Measurements from ENCODE around the gene DMBT1. TPM values are rescaled to one million over a fixed set of nuclear protein-coding genes. Genes with fewer than 3 reads are reported as not detected.
"Not testable (repeated sequence)": the region's sequence is repeated elsewhere in the genome, so short reads cannot be mapped to it uniquely, and the experiment has no call there.

Gene DMBT1
- total RNA-seq, 1 donor from 2014 or later = 272 TPM

- DNase-seq = no peak
Observed at GRCh38 chr10:122549636-122550035, 10.9 kb upstream of the DMBT1 start.

- DNase-seq = no peak
Observed at GRCh38 chr10:122550427-122550826, 10.1 kb upstream of the DMBT1 start.

- no peak for DNase-seq
Observed at GRCh38 chr10:122550983-122551382, 9.6 kb upstream of the DMBT1 start.

- no peak for DNase-seq
Observed at GRCh38 chr10:122551450-122551849, 9.1 kb upstream of the DMBT1 start.

- no peak for DNase-seq
Observed at GRCh38 chr10:122553341-122553740, 7.2 kb upstream of the DMBT1 start.

- DNase-seq = no peak
Observed at GRCh38 chr10:122554131-122555036, 6.2 kb upstream of the DMBT1 start.

GRCh38 chr10:122555442-122555841 is 5.1 kb upstream of the DMBT1 start:
- DNase-seq = no peak

GRCh38 chr10:122557516-122557915 is 3.0 kb upstream of the DMBT1 start:
- DNase-seq = no peak

GRCh38 chr10:122558452-122558851 is 2.1 kb upstream of the DMBT1 start:
- DNase-seq = no peak

- DNase-seq = no peak
Observed at GRCh38 chr10:122559228-122559627, 1.3 kb upstream of the DMBT1 start.

GRCh38 chr10:122561212-122561611 is 658 bp downstream of the DMBT1 start:
- DNase-seq = no peak

- no peak for DNase-seq
Observed at GRCh38 chr10:122561792-122562191, 1.2 kb downstream of the DMBT1 start.

- DNase-seq = no peak
Observed at GRCh38 chr10:122564980-122565379, 4.4 kb downstream of the DMBT1 start.

GRCh38 chr10:122565766-122566206 is 5.2 kb downstream of the DMBT1 start:
- DNase-seq = peak; percentile 95

GRCh38 chr10:122566632-122567031 is 6.1 kb downstream of the DMBT1 start:
- DNase-seq = no peak

- DNase-seq = no peak
Observed at GRCh38 chr10:122567056-122567660, 6.6 kb downstream of the DMBT1 start.

- DNase-seq = no peak
Observed at GRCh38 chr10:122568551-122568950, 8.0 kb downstream of the DMBT1 start.

GRCh38 chr10:122570920-122571319 is 10.4 kb downstream of the DMBT1 start:
- DNase-seq = no peak

GRCh38 chr10:122571892-122572291 is 11.3 kb downstream of the DMBT1 start:
- no peak for DNase-seq

- DNase-seq = no peak
Observed at GRCh38 chr10:122575776-122576175, 15.2 kb downstream of the DMBT1 start.

GRCh38 chr10:122576291-122576690 is 15.7 kb downstream of the DMBT1 start:
- no peak for DNase-seq

- no peak for DNase-seq
Observed at GRCh38 chr10:122577311-122577885, 16.8 kb downstream of the DMBT1 start.

GRCh38 chr10:122586070-122586469 is 25.5 kb downstream of the DMBT1 start:
- DNase-seq = not testable (repeated sequence)

Data from tongue (tissue), 2 donors.